ENCODE data around the gene FLYWCH1.

FLYWCH1 gene

GRCh38 chr16:2865651-2866050, 46.1 kb upstream of the FLYWCH1 start (continued):
- TF ChIP-seq, protein P1, sequence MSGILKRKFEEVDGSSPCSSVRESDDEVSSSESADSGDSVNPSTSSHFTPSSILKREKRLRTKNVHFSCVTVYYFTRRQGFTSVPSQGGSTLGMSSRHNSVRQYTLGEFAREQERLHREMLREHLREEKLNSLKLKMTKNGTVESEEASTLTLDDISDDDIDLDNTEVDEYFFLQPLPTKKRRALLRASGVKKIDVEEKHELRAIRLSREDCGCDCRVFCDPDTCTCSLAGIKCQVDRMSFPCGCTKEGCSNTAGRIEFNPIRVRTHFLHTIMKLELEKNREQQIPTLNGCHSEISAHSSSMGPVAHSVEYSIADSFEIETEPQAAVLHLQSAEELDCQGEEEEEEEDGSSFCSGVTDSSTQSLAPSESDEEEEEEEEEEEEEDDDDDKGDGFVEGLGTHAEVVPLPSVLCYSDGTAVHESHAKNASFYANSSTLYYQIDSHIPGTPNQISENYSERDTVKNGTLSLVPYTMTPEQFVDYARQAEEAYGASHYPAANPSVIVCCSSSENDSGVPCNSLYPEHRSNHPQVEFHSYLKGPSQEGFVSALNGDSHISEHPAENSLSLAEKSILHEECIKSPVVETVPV (CRISPR knock-in tag; IDR thresholded peaks at IDR 0.05) = no peak

GRCh38 chr16:2866431-2866830, 45.3 kb upstream of the FLYWCH1 start:
- ATAC-seq = no peak
- TF ChIP-seq CSDC2 (CRISPR knock-in tag; IDR thresholded peaks at IDR 0.05) = no peak
- TF ChIP-seq TCF4 (CRISPR knock-in tag; IDR thresholded peaks at IDR 0.05; ENCODE audit: borderline replicate concordance) = no peak
- no peak for TF ChIP-seq CREB5 (CRISPR knock-in tag; IDR thresholded peaks at IDR 0.05; ENCODE audit: low read depth)
- no peak for TF ChIP-seq ZNF70 (CRISPR knock-in tag; IDR thresholded peaks at IDR 0.05)
- no peak for TF ChIP-seq ZNF8 (CRISPR knock-in tag; IDR thresholded peaks at IDR 0.05)
- TF ChIP-seq TOX (CRISPR knock-in tag; IDR thresholded peaks at IDR 0.05; ENCODE audit: borderline replicate concordance) = no peak
- TF ChIP-seq ZNF565 (CRISPR knock-in tag; conservative IDR thresholded peaks at IDR 0.05; ENCODE audit: low read depth) = no peak
- TF ChIP-seq PPARA (CRISPR knock-in tag; IDR thresholded peaks at IDR 0.05; ENCODE audit: borderline replicate concordance) = no peak
- no peak for TF ChIP-seq ESRRG (CRISPR knock-in tag; IDR thresholded peaks at IDR 0.05)

DNA sequence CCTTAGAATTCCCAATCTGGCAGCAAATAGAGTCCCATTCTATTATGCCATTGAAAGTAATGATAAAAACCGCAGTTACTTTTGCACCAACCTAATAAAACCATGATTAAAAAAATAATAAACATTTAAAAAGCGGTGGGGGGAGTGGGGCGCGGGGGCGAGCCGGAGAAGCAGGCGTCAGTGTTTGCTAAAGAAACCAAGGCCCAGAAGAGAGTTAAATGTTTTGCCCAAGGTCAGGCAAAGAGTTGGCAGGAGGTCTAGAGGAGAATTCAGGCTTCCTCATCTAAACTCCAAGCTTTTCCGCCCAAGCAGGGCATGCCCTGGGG, 44.1 kb upstream of the FLYWCH1 start:
- ATAC-seq = no peak
- TF ChIP-seq SNAI2 (CRISPR knock-in tag; IDR thresholded peaks at IDR 0.05) (no peak), OSR1 (CRISPR knock-in tag; IDR thresholded peaks at IDR 0.05) (no peak)

DNA sequence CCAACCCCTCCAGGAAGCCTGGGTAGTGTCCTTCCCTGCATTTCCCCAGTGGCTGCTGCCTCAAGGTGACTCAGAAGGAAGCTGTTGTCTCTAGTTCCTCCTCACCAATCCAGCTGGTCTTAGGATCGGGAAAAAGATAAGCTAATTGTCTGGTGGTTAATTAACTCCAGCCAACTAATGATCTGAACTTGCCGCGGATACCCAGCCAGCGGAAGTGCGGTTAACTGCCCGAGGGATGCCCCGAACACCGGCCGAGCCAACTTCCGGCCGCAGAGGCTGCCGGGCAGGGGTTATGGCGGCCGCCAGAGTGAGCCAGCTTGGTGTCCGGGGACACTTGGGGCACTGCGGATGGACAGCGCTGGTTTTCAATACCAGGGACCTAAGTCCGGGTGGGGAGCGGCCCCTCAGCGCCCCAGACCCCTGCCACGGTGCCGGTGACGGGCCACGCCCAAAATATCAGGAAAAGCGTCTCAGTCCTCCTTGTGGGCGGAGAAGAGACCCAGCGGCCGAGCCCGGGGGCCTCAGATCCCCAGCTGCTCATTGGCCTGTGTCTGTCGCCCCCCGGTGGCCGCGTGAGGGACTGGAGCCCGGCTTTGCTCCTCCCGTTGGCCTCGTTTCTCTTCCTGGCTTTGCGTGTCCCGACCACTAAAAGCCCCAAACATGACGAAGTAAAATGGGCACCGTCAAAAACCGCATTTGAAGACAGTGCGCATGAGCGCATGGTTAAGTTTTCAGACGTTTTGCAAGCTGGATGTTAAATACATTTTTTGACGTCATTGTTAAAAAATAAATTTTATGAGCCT, 43.5 kb upstream of the FLYWCH1 start:
- ATAC-seq = peak; percentile 98
- no peak for TF ChIP-seq PPARA (CRISPR knock-in tag; IDR thresholded peaks at IDR 0.05; ENCODE audit: borderline replicate concordance)
- TF ChIP-seq ZFP3 (CRISPR knock-in tag; IDR thresholded peaks at IDR 0.05) = peak; percentile 83
- 0 out of 2 replicates have a peak, but pooled peaks have one; percentile 13 for TF ChIP-seq CREB5 (CRISPR knock-in tag; IDR thresholded peaks at IDR 0.05; ENCODE audit: low read depth)
- TF ChIP-seq RARB (CRISPR knock-in tag; IDR thresholded peaks at IDR 0.05) = no peak
- no peak for TF ChIP-seq ESRRG (CRISPR knock-in tag; IDR thresholded peaks at IDR 0.05)
- TF ChIP-seq, protein P1 (CRISPR knock-in tag; IDR thresholded peaks at IDR 0.05) = no peak
- peak; percentile 21 for TF ChIP-seq ISL1 (CRISPR knock-in tag; IDR thresholded peaks at IDR 0.05)
- TF ChIP-seq CSDC2 (CRISPR knock-in tag; IDR thresholded peaks at IDR 0.05) = peak; percentile 67
- no peak for TF ChIP-seq BACH2 (CRISPR knock-in tag; IDR thresholded peaks at IDR 0.05; ENCODE audit: borderline replicate concordance)
- TF ChIP-seq SNAI2 (CRISPR knock-in tag; IDR thresholded peaks at IDR 0.05) = peak; percentile 85; the same call in 1 of the 2 replicates
- TF ChIP-seq, protein P2, sequence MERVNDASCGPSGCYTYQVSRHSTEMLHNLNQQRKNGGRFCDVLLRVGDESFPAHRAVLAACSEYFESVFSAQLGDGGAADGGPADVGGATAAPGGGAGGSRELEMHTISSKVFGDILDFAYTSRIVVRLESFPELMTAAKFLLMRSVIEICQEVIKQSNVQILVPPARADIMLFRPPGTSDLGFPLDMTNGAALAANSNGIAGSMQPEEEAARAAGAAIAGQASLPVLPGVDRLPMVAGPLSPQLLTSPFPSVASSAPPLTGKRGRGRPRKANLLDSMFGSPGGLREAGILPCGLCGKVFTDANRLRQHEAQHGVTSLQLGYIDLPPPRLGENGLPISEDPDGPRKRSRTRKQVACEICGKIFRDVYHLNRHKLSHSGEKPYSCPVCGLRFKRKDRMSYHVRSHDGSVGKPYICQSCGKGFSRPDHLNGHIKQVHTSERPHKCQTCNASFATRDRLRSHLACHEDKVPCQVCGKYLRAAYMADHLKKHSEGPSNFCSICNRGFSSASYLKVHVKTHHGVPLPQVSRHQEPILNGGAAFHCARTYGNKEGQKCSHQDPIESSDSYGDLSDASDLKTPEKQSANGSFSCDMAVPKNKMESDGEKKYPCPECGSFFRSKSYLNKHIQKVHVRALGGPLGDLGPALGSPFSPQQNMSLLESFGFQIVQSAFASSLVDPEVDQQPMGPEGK (CRISPR knock-in tag; IDR thresholded peaks at IDR 0.05; ENCODE audit: borderline replicate concordance) = peak; percentile 65; the same call in 1 of the 2 replicates
- TF ChIP-seq ZNF565 (CRISPR knock-in tag; conservative IDR thresholded peaks at IDR 0.05; ENCODE audit: low read depth) = no peak
- no peak for TF ChIP-seq ZNF70 (CRISPR knock-in tag; IDR thresholded peaks at IDR 0.05)
- TF ChIP-seq TCF4 (CRISPR knock-in tag; IDR thresholded peaks at IDR 0.05; ENCODE audit: borderline replicate concordance) = peak; percentile 39; the same call in 1 of the 2 replicates
- TF ChIP-seq ZC3H10 (CRISPR knock-in tag; IDR thresholded peaks at IDR 0.05) = 0 out of 2 replicates have a peak, but pooled peaks have one; percentile 9
- TF ChIP-seq GLIS3 (CRISPR knock-in tag; IDR thresholded peaks at IDR 0.05) = no peak
- no peak for TF ChIP-seq OSR1 (CRISPR knock-in tag; IDR thresholded peaks at IDR 0.05)
- TF ChIP-seq ZFP30 (CRISPR knock-in tag; IDR thresholded peaks at IDR 0.05) = no peak
- TF ChIP-seq POU6F1 (CRISPR knock-in tag; IDR thresholded peaks at IDR 0.05; ENCODE audit: borderline replicate concordance, low read depth) = no peak
- TF ChIP-seq ARNTL (CRISPR knock-in tag; IDR thresholded peaks at IDR 0.05; ENCODE audit: borderline replicate concordance, low read depth) = no peak
- no peak for TF ChIP-seq ZNF8 (CRISPR knock-in tag; IDR thresholded peaks at IDR 0.05)
- 0 out of 2 replicates have a peak, but pooled peaks have one; percentile 34 for TF ChIP-seq TOX (CRISPR knock-in tag; IDR thresholded peaks at IDR 0.05; ENCODE audit: borderline replicate concordance)
